Activated CD8-positive, alpha-beta memory T cell treated with anti-CD3 and anti-CD28 coated beads, Interleukin-2, amount 10 ng/mL, durations not matched to agents 7 days and 5 days (primary cell): ENCODE data around the gene SPRR1A. TPM values are rescaled to one million over a fixed set of nuclear protein-coding genes. Genes with fewer than 3 reads are reported as not detected.
"Not testable (repeated sequence)": the region's sequence is repeated elsewhere in the genome, so short reads cannot be mapped to it uniquely, and the experiment has no call there.

Experiments used
- ATAC-seq: fragments of 150-1000 bp; cut with Tn5 transposase; one replicate; pipeline ENCODE4 v1.10.0; 2021; ENCODE audit warnings: moderate library complexity
- CTCF ChIA-PET: fragments of 350-600 bp; sonication (Branson Sonifier 250); formaldehyde crosslinking; loops from one replicate; lab custom pipeline; 2021; ENCODE audit warnings: antibody characterized with exemption; lab: Charles Lee
- DNase-seq: peaks from one replicate; pipeline ENCODE4 v3.0.0-alpha.2; 2020
- H3K27ac Mint-ChIP-seq: one replicate; pipeline ENCODE4 v1.8.0; 2021; ENCODE audit warnings: mild to moderate bottlenecking, mixed read lengths
- H3K27me3 Mint-ChIP-seq: one replicate; pipeline ENCODE4 v1.8.0; 2021; ENCODE audit warnings: mixed read lengths
- H3K36me3 Mint-ChIP-seq: one replicate; pipeline ENCODE4 v1.8.0; 2021; ENCODE audit warnings: mild to moderate bottlenecking, mixed read lengths
- H3K4me1 Mint-ChIP-seq: one replicate; pipeline ENCODE4 v1.8.0; 2021; ENCODE audit warnings: mixed read lengths
- H3K4me3 Mint-ChIP-seq: one replicate; pipeline ENCODE4 v1.8.0; 2021; ENCODE audit warnings: mild to moderate bottlenecking, moderate library complexity, mixed read lengths
- H3K9me3 Mint-ChIP-seq: one replicate; pipeline ENCODE4 v1.8.0; 2022; ENCODE audit warnings: low read depth, mixed read lengths
- total RNA-seq, 2 experiments: library from RNA; stranded (reverse); gene quantifications; one replicate each; pipeline ENCODE4 v1.2.3, GENCODE V29; 2021

SPRR1A gene
- total RNA-seq, 2 experiments from 2014 or later = not detected

DNA sequence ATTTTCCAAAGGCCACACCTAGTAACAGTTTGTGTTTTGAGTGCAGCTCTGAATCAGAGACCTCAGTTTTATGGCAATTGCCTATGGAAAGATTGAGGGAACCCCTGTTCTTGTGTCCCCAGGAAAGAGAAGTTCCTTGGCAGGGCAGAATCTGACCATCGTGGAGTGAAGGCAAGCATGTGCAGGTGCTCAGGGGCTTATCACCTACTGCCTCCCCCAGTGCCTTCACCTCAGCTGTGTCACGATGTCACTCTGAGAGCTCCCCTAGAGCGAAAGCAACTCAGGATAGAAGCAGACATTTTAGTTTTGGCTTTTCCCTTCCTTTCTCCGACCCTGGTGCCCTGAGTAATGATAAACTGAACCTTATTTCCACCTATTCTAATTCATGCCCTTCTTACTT is 1.8 kb upstream of the SPRR1A start:
- Mint-ChIP-seq H3K4me3 (no peak overlapping the region), H3K27me3 (peaks cover 6% of the 10 kb centered on the region), H3K36me3 (no peaks in the 10 kb centered on the region), H3K9me3 (no peaks in the 10 kb centered on the region), H3K4me1 (no peaks in the 10 kb centered on the region), H3K27ac (no peak overlapping the region)
- DNase-seq (no peak), ATAC-seq (no peak)
- CTCF ChIA-PET = no interaction called here

DNA sequence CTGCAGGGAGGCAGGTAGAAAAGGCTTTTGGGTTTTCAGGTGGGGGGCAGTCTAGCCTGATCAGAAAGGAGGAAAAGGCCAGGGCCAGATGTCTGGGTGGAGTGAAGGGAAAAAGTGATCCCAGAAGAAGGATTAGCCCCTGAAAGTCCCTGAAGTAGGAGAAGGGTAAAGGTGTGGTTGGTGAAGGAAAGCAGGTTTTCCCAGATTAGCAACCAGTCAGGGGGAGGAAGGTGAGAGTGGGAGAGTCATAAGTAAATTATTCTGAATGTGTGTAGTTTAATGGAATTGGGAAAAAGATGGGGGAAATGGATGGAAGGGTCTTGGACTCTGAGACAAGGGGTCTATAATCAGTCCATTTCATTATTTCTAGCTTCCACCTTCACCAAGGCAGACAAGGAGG is 647 bp upstream of the SPRR1A start:
- DNase-seq (no peak), ATAC-seq (no peak)
- peaks cover 10% of the 10 kb centered on the region for H3K27me3 Mint-ChIP-seq
- no peaks in the 10 kb centered on the region for H3K9me3 Mint-ChIP-seq
- no peak overlapping the region for H3K4me3 Mint-ChIP-seq
- H3K27ac Mint-ChIP-seq = no peak overlapping the region
- CTCF ChIA-PET = no interaction called here
- H3K4me1 Mint-ChIP-seq = no peaks in the 10 kb centered on the region
- H3K36me3 Mint-ChIP-seq = no peaks in the 10 kb centered on the region

DNA sequence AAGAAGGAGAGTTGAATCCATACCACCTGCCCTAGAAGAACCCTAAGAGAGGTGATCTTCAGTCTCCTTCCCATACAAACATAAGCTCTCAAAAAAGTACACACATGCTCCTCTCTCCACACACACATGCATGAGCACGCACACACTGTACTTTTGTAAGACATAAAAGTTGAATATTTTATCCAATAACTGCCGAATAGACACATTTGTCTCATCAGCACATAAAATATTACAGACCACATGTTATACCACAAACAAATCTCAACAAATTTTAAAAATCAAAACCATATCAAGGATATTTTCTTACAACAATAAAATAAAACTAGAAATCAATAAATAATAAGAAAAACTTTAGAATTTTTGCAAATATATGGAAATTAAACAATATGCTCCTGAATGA is 2.7 kb downstream of the SPRR1A start:
- ATAC-seq = no peak
- CTCF ChIA-PET = no interaction called here
- H3K4me3 Mint-ChIP-seq = no peak overlapping the region
- no peak overlapping the region for H3K27ac Mint-ChIP-seq
- H3K9me3 Mint-ChIP-seq = no peaks in the 10 kb centered on the region
- no peaks in the 10 kb centered on the region for H3K36me3 Mint-ChIP-seq
- H3K27me3 Mint-ChIP-seq = peaks cover 17% of the 10 kb centered on the region
- DNase-seq = no peak
- H3K4me1 Mint-ChIP-seq = no peaks in the 10 kb centered on the region

DNA sequence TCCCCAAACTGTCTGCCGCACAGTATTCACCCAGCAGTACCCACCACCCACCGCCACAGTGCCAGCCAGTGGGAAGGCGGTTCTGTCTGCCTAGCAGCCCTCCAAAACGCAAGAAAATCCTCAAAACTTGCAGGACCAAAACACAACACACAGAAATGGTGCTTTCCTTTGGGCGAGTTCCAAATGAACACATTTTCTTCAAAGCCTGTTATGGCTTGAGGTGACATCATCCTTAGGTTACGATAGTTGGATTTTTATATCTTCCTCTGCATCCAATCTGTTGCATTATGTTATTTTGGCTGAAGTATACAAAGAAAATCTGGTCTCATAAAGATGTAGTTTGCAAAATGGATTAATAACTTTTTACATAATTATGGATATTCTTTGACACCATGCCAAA is 9.3 kb downstream of the SPRR1A start:
- H3K4me3 Mint-ChIP-seq = no peak overlapping the region
- ATAC-seq = no peak
- H3K4me1 Mint-ChIP-seq = no peaks in the 10 kb centered on the region
- peaks cover 11% of the 10 kb centered on the region for H3K27me3 Mint-ChIP-seq
- CTCF ChIA-PET = no interaction called here
- H3K36me3 Mint-ChIP-seq = no peaks in the 10 kb centered on the region
- no peaks in the 10 kb centered on the region for H3K9me3 Mint-ChIP-seq
- no peak for DNase-seq
- no peak overlapping the region for H3K27ac Mint-ChIP-seq

DNA sequence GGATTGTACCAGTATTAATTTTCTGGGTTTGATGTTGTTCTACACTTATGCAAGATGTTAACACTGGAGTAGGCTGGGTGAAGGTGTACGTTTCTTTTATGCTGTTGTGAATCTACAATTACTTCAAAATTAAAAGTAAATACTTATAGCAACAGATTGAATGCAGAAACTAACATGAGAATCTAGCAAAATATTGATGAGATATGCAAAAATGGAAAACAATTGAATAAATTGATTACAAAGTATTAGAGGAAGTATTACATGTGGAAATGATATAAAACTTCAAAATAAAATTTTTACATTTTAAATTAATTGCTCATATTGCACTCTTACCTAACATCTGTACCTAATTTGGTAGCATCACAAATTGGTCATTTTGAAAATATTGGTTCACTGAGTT is 12.0 kb downstream of the SPRR1A start:
- no peak overlapping the region for H3K4me3 Mint-ChIP-seq
- DNase-seq = no peak
- no peak overlapping the region for H3K27ac Mint-ChIP-seq
- CTCF ChIA-PET = no interaction called here
- ATAC-seq = no peak
- H3K36me3 Mint-ChIP-seq = no peaks in the 10 kb centered on the region
- H3K4me1 Mint-ChIP-seq = no peaks in the 10 kb centered on the region
- no peaks in the 10 kb centered on the region for H3K9me3 Mint-ChIP-seq
- H3K27me3 Mint-ChIP-seq = no peaks in the 10 kb centered on the region

DNA sequence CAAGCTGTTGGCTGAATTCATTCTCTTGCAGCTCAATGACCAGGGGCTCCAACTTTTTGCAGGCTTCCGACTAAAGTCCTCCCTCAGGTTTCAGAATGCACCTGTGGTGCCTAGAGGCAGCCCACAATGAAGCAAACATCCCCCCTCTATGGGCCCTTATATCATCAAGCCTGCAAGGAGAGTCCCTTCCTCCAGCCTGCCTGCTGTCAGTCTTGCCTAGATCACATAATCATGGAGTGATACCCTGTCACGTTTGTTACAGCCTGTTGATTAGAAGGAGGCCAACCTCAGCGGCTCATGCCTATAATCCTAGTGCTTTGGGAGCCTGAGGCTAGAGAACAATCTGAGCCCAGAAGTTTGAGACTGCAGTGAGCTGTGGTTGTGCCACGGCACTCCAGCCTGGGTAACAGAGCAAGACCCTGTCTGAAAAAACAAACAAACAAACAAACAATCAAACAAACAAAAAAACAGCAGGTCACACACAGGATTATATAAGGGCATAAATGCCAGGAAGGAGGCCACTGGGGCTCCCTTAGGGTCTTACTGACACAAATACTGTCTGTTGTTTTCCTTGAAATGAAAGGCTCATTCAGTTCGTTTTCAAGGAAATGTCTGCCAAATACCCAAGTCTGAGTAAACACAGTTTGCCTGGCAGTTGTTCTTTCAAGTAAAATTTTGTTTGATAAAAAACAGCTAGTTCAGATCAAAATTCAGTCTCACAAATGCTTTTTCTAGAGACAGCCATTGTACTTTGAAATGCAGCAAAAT is 12.9 kb downstream of the SPRR1A start:
- Mint-ChIP-seq H3K27me3 (no peaks in the 10 kb centered on the region), H3K36me3 (no peaks in the 10 kb centered on the region), H3K27ac (no peak overlapping the region), H3K4me3 (no peak overlapping the region), H3K4me1 (no peaks in the 10 kb centered on the region), H3K9me3 (no peaks in the 10 kb centered on the region)
- CTCF ChIA-PET = no interaction called here
- DNase-seq (no peak), ATAC-seq (no peak)

DNA sequence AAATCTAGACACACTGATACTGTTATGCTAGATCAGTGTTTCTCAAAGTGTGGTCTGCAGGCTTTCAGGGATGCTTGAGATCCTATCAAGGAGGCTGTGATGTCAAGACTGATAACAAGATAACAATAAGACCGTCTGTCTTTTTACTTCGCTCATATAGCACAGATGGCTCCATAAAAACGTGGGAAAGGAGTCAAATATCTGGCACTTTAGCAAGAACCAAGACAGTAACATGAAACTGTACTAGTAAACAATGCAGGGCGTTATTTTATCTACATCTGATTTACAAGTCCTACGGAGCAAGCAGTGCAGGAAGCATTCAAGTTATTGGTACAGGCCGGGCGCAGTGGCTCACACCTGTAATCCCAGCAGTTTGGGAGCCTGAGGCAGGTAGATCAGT is 14.0 kb downstream of the SPRR1A start:
- ATAC-seq (no peak), DNase-seq (no peak)
- Mint-ChIP-seq H3K9me3 (no peaks in the 10 kb centered on the region), H3K36me3 (no peaks in the 10 kb centered on the region), H3K4me1 (no peaks in the 10 kb centered on the region), H3K27me3 (no peaks in the 10 kb centered on the region), H3K27ac (no peak overlapping the region), H3K4me3 (no peak overlapping the region)
- CTCF ChIA-PET = no interaction called here

DNA sequence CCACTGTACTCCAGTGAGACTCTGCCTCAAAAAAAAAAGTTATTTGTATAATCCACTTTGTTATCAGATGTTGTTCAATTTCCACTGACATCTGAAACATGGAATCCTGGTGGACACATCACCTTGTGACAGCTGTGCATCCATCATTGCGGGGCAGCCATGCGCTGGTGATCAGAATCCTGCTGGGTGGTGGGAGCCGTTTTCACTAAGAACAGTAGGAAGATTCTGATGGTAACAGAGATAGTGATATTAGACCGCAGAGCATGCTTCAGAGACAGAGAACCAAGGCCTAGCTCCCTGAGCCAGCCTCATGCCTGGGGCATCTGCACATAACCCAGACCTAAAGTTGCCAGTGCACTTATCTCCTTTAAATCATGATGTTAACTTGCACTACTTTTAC is 14.6 kb downstream of the SPRR1A start:
- no peak overlapping the region for H3K27ac Mint-ChIP-seq
- no peaks in the 10 kb centered on the region for H3K36me3 Mint-ChIP-seq
- H3K4me1 Mint-ChIP-seq = no peaks in the 10 kb centered on the region
- DNase-seq = no peak
- ATAC-seq = no peak
- no peaks in the 10 kb centered on the region for H3K27me3 Mint-ChIP-seq
- no peak overlapping the region for H3K4me3 Mint-ChIP-seq
- CTCF ChIA-PET = no interaction called here
- H3K9me3 Mint-ChIP-seq = no peaks in the 10 kb centered on the region

DNA sequence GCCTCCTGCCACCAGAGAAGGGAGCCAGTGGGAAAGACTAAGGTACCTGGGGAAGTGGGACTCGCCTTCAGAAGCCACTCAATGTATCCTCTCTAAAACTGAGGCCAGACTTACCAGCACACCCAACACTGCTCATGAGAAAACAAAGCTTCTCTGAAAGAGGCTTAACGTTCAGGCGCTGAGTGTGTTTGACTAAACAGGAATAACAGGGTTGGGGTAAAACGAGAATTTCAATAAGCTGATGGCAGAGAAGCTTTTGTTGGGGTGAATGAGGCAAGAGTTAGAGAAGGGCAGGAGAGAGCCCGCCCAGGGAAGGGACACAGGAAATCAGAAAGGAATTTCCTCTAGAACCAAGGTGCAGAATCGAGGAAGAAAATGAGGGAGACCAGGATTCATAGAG is 15.9 kb downstream of the SPRR1A start:
- H3K4me3 Mint-ChIP-seq = no peak overlapping the region
- H3K36me3 Mint-ChIP-seq = no peaks in the 10 kb centered on the region
- H3K4me1 Mint-ChIP-seq = no peaks in the 10 kb centered on the region
- no peak overlapping the region for H3K27ac Mint-ChIP-seq
- H3K27me3 Mint-ChIP-seq = no peaks in the 10 kb centered on the region
- no peaks in the 10 kb centered on the region for H3K9me3 Mint-ChIP-seq
- DNase-seq (no peak), ATAC-seq (no peak)
- CTCF ChIA-PET = no interaction called here

DNA sequence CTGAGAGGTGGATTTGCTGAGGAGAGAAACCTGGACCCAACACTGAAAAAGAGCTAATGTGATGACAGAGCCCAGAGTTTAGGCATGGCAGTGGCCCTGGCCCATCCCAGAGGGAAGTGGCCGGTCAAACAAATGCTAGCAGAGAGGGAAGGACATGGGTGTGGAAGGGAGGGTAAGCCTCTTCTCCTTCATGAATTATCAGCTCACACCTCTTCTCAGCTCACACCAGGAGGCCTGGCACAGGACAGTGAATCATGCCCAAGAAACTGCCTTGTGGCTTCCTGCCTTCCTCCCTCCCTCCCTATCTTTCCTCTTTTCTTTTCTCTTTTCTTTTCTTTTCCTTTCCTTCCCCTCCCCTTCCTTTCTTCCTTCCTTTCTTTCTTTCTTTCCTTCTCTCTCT is 16.4 kb downstream of the SPRR1A start:
- Mint-ChIP-seq H3K27me3 (no peaks in the 10 kb centered on the region), H3K4me1 (no peaks in the 10 kb centered on the region), H3K4me3 (no peak overlapping the region), H3K27ac (no peak overlapping the region), H3K9me3 (no peaks in the 10 kb centered on the region), H3K36me3 (no peaks in the 10 kb centered on the region)
- CTCF ChIA-PET = no interaction called here
- DNase-seq (no peak), ATAC-seq (no peak)

DNA sequence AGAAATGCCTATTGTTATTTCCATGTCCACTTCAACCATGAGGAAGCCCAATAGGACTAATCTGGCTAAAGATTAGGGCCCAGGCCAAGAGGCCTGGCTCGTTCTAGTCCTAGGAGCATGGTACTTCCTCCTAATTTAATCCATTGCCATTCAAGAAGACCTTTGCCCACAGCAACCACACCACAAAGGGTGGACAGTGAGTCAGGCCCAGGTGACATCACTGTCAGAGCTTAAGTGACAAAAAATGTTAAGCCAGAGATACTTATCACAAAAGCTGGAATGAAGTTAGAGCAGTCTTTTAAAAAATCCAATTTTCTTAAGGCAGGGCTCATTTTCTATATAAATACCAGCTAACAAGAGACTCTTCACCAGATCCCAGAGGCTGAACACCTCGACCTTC is 17.5 kb downstream of the SPRR1A start, which contains the start of gene SPRR3:
TSS of gene SPRR3 (plus strand) at position 368 of the 400 bp plus-strand sequence. CDS start 1,272 bp downstream, outside the sequence.
- no peaks in the 10 kb centered on the region for H3K9me3 Mint-ChIP-seq
- no peak for ATAC-seq
- CTCF ChIA-PET = no interaction called here
- no peak within 1 kb of the TSS for H3K27ac Mint-ChIP-seq
- H3K4me3 Mint-ChIP-seq = no peak within 1 kb of the TSS
- H3K27me3 Mint-ChIP-seq = no peaks in the 10 kb centered on the region
- no peaks in the 10 kb centered on the region for H3K36me3 Mint-ChIP-seq
- DNase-seq = no peak
- H3K4me1 Mint-ChIP-seq = no peaks in the 10 kb centered on the region

DNA sequence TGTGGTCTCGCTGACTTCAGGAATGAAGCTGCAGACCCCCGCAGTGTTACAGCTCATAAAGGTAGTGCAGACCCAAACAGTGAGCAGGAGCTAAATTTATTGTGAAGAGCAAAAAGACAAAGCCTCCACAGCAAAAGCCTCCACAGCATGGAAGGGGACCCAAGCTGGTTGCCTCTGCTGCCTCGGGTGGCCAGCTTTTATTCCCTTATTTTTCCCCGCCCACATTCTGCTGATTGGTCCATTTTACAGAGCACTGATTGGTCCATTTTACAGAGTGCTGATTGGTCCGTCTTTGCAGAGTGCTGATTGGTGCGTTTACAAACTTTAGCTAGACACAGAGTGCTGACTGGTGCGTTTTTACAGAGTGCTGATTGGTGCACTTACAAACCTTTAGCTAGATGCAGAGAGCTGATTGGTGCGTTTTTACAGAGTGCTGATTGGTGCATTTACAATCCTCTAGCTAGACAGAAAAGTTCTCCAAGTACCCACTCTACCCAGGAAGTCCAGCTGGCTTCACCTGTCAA is 27.4 kb downstream of the SPRR1A start:
- H3K36me3 Mint-ChIP-seq, DNase-seq, H3K4me1 Mint-ChIP-seq, H3K27me3 Mint-ChIP-seq, ATAC-seq, H3K9me3 Mint-ChIP-seq, CTCF ChIA-PET, H3K27ac Mint-ChIP-seq, H3K4me3 Mint-ChIP-seq: not testable (repeated sequence)

DNA sequence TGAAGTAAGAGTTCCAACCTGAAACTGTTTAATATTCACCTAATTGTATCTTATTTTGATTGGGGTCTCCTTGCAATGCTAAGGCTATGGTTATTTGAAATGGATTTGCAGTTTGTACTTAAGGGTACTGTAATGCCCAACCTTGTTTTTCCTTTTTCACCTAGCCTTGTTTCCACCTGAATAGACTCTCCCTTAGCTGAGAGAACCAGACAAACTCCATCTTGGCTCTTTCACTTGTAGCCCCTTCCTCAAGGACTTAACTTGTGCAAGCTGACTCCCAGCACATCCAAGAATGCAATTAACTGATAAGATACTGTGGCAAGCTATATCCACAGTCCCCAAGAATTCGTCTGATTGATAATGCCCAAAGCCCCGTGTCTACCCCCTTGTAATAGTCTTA is 37.9 kb downstream of the SPRR1A start:
- H3K36me3 Mint-ChIP-seq, DNase-seq, H3K4me3 Mint-ChIP-seq, H3K27me3 Mint-ChIP-seq, CTCF ChIA-PET, H3K4me1 Mint-ChIP-seq, ATAC-seq, H3K9me3 Mint-ChIP-seq, H3K27ac Mint-ChIP-seq: not testable (repeated sequence)

DNA sequence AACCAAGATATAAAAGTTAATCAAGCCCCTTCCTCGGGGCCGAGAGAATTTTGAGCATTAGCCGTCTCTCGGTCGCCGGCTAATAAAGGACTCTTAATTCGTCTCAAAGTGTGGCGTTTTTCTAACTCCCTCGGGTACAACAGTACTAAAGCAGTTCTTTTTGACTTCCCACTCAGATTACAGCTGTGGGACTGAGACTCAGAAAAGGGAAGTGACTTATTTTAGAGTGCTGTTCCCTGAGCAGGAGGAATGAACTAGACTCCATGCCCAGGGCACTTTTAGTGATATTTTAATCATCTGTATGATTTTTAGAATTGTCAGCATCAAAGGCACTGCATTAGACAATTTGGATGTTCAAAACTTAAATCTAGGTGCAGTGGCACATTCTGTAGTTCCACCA is 38.5 kb downstream of the SPRR1A start:
- H3K4me3 Mint-ChIP-seq, DNase-seq, H3K9me3 Mint-ChIP-seq, H3K36me3 Mint-ChIP-seq, H3K4me1 Mint-ChIP-seq, CTCF ChIA-PET, H3K27ac Mint-ChIP-seq, ATAC-seq, H3K27me3 Mint-ChIP-seq: not testable (repeated sequence)
